ENCODE data around the gene ANKRD33B.
"Not testable (repeated sequence)": the region's sequence is repeated elsewhere in the genome, so short reads cannot be mapped to it uniquely, and the experiment has no call there.

The ANKRD33B gene

GRCh38 chr5:10664180-10664769, 100.4 kb downstream of the ANKRD33B start:
- DNase-seq = not testable (repeated sequence)

- no peak for DNase-seq
Observed at GRCh38 chr5:10665799-10666198, 101.9 kb downstream of the ANKRD33B start.

GRCh38 chr5:10666531-10667299, 102.8 kb downstream of the ANKRD33B start:
- no peak for DNase-seq

DNA sequence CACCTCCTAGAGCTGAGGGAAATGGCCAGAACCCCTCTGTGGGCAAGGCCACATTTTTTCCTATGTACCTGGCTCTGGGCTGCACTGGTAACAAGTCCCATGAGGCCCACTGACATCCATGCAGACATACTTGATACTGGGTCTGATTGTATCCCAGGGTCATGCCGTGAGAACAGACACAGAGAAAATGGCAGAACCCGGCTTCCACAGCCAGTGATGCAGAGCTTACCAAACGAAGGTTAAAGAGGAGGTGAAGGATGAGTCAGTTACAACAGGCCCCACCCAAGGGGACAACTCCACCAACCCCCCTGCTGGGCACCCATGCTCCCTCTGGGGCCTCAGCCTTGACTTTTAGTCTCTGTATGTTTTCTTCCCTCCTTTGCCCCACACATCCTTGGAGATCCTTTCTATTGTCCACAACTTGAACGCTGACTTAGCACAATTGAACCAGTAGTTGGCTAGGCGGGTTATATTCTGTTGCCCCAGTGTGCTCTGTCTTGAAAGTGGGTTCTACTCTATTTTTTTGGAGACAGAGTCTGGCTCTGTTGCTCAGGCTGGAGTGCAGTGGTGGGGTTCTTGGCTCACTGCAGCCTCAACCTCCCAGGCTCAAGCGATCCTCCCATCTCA, 103.7 kb downstream of the ANKRD33B start:
- no peak for DNase-seq

DNA sequence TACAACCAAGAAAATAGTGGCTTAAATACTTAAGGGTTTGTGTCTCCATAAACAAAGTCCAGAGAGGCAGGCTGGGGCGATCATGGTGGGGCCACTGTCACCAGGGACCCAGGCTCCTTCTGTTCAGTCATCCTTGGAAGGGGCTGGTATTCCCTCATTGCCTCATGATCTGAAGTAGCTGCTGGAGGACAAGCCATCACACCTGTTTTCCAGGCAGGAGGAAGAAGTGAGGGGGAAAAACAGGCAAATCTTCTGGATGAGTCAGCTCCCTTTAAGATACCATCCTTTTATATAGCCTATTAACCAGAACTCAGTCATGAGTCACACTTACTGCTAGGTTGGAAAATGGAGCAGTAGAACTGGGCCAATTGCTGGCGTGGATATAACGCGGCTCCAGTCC, 104.8 kb downstream of the ANKRD33B start:
- no peak for DNase-seq

DNA sequence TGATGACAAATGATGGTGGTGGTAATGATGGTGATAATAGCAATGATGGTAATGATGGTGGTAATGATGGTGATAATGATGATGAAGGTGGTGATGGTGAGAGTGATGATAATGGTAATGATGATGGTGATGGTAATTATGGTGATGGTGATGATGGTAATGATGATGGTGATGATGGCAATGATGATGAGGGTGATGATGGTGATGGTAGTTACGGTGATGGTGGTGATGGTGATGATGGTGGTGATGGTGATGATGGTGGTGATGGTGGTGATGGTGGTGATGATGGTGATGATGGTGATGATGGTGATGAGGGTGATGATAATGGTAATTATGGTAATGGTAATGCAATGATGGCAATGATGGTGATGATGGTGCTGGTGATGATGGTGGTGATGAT, 106.1 kb downstream of the ANKRD33B start:
- no peak for DNase-seq

GRCh38 chr5:10671041-10672008, 107.5 kb downstream of the ANKRD33B start:
- DNase-seq = no peak

GRCh38 chr5:10672146-10673016, 108.5 kb downstream of the ANKRD33B start:
- no peak for DNase-seq

DNA sequence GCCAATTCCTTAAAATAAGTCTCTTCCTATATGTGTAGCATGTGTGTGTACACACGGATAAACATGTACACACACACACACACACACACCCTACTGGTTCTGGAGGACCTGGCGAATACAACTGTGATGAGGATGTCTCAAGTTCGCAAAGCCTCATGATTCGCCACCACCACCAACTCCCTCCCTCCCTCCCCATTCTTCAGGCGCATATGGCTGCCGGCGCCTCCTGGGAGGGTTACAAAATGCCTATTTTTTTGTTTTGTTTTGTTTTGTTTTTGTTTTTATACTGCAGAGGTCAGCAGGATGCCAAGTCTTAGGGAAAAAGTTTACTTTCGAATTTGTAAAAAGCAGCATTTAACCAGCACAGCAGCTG, 109.1 kb downstream of the ANKRD33B start:
- DNase-seq = no peak

- no peak for DNase-seq
Observed at GRCh38 chr5:10673407-10673806, 109.5 kb downstream of the ANKRD33B start.

GRCh38 chr5:10674096-10674495, 110.2 kb downstream of the ANKRD33B start:
- no peak for DNase-seq

DNA sequence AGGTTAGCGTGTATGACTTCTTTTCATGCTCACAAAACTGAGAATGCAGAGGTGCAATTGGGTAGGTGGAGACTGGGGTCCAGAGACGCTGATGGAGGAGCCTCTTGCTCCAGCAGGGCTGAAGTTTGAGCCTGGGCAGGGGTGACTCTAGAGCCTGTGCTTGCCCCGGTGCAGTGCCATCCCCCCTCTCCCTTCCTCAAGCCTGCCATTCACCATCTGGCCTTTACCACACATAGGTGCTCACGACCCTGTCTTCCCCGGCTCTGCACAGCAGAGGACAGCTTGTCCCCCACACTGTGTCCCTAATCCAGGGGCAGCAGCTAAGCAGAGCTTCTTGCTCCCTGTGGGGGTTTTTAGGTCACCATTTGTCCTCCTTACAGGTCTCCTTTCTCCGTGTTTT, 110.7 kb downstream of the ANKRD33B start:
- DNase-seq = no peak

DNA sequence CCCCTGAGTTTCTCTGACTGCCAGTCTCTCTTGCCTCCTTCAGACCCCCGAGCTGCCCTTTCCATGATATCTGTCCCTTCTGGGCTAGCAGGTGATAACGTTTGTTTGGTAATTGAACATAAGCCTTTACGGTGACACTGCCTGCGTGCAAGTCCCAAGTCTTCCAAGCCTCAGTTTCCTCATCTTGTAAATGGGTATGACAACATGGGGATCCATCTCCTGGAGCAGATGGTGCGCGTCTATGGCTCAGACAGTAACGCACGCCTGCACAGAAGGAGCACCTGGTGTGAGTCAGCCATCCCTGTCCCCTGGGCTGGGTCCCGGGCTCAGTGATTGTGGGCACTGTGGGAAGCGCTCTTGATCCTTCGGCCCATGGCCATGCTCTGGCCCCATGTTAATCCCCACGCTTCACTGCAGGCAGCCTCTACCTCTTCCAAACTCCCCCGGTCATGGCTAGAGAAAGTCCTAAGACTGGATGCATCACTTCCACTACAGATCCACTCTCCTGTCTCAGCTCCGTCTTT, 111.4 kb downstream of the ANKRD33B start:
- DNase-seq = no peak

- no peak for DNase-seq
Observed at GRCh38 chr5:10676224-10676623, 112.4 kb downstream of the ANKRD33B start.

DNA sequence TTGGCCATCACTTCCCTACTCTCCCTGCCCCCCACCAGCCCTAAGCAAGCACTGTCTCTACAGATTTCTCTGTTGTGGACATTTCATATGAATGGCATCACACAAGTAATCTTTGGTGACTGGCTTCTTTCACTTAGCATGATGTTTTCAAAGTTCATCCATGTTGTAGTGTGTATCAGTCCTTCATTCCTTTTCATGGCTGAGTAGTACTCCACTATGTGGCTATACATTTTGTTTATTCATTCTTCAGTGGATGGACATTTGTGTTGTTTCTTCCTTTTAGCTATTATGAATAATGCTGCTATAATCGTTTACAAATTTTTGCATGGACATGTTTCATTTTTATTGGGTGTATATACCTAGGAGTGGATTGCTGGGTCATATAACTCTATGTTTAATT, 113.1 kb downstream of the ANKRD33B start:
- no peak for DNase-seq

GRCh38 chr5:10677533-10677932, 113.7 kb downstream of the ANKRD33B start:
- no peak for DNase-seq

DNA sequence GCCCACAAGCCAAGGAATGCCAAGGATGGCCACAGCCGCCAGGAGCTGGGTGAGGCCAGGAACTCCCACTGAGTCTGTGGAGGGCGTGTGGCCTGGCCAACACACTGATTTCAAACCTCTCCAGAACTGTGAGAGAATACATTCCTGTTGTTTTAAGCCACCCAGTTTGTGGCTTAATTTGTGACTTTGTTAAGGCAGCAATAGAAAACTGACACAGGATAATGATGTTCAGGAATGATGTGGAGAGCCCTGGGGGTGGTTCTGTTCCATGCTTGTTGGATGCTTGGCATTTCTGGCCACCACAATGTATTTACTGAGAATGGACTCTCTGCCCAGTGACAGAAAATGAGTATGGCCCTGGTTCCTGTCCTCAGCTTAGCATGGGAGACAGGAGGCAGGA, 114.4 kb downstream of the ANKRD33B start:
- DNase-seq = no peak

DNA sequence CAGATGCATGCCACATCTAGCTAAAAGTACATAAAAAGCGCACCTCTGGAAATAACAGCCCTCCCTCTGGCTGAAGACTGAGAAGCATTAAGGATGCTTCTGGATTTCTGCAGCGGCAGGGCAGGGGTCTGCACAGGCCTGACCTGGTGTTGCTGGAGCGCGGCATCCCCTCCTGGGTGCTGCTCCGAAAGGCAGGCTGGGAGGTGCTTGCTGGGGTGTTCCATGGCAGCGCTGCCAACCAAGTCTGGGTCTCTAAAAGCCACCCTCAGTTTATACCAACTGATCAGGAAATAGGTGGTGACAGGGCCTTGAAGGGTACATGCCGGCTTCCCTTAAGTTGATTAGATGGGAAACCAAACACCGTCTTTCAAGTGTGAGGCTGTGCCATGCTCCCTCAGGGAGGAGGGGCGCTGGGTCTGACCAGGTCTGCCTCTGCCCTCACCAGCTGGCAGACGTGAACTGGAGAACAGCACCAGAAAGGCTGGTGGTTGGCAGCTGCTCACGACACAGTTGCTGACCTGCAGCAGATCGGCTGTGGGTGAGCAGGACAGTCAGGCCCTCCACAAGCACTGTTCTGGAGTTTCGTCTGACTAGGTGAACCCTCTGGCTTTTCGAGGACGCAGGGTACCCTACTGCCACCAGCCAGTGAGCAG, 115.6 kb downstream of the ANKRD33B start:
- no peak for DNase-seq

- DNase-seq = no peak
Observed at GRCh38 chr5:10680876-10681481, 117.1 kb downstream of the ANKRD33B start.

DNA sequence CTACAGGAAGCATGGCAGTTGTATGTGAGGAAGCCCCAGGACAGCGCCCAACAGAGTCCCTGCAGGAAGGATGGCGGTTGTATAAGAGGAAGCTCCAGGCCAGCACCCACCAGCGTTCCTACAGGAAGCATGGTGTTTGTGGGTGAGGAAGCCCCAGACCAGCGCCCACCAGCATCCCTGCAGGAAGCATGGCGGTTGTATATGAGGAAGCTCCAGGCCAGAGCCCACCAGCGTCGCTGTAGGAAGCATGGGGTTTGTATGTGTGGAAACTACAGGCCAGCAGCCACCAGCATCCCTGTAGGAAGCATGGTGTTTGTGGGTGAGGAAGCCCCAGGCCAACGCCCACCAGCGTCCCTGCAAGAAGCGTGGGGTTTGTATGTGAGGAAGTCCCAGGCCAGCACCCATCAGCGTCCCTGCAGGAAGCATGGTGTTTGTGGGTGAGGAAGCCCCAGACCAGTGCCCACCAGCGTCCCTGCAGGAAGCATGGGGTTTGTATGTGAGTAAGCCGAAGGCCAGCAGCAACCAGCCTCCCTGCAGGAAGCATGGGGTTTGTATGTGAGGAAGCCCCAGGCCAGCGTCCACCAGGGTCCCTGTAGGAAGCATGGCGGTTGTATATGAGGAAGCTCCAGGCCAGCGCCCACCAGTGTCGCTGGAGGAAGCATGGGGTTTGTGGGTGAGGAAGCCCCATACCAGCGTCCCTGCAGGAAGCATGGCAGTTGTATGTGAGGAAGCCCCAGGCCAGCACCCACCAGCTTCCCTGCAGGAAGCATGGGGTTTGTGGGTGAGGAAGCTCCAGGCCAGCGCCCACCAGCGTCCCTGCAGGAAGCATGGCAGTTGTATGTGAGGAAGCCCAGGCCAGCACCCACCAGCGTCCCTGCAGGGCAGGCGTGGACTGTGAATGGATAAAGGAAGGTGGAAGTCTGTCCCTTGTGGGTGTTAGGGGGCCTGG, 118.1 kb downstream of the ANKRD33B start:
- DNase-seq = no peak
